ENCODE results near the gene NOC2L. TPM values are rescaled to one million over a fixed set of nuclear protein-coding genes. Genes with fewer than 3 reads are reported as not detected.
A peak's percentile ranks its signal among the peaks of the same experiment; 100 is the strongest.

NOC2L gene
- total RNA-seq, 1 experiment from 2014 or later = 130 TPM

DNA sequence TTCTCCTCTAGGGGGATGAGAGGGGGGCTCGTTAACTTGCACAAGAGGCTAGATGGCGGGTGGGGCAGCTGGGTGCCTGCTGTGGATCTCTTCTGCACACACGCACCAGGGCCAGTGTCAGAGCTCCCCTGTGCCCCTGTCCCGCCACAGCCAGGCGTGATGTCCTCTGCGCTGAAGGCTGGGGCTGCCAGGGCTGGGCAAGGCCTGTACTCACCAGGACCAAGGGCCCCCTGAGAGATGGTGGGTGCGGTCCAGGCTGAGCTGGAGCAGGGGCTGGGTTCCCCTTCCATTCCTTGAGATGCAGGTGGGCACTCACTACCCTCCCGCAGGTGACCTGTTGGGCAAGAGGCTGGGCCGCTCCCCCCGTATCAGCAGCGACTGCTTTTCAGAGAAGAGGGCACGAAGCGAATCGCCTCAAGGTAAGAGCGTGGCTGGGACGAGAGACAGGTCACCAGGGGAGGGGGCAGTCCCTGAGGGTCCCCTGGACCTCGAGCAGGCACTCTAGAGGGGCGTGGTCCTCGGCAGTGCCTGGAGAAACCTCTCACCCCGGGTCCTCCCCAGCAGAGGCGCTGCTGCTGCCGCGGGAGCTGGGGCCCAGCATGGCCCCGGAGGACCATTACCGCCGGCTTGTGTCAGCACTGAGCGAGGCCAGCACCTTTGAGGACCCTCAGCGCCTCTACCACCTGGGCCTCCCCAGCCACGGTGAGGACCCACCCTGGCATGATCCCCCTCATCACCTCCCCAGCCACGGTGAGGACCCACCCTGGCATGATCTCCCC lies 20.2 kb downstream of the NOC2L start:
- Histone ChIP-seq H3K27me3 (ENCODE audit: insufficient read depth, low read length) (peaks cover 51% of the 10 kb centered on the region), H3K79me1 (ENCODE audit: insufficient read depth, low read depth, low read length, poor library complexity, severe bottlenecking) (no peaks in the 10 kb centered on the region), H3K79me2 (ENCODE audit: insufficient read depth, low read length) (no peaks in the 10 kb centered on the region), H3K23ac (ENCODE audit: insufficient read length, low read depth, low read length) (no peak overlapping the region), H3K4me2 (ENCODE audit: insufficient read depth, insufficient read length, low read length) (no peak overlapping the region), H3K56ac (ENCODE audit: insufficient read length, low read depth, low read length) (no peak overlapping the region), H4K5ac (ENCODE audit: insufficient read length, low read depth, low read length) (no peak overlapping the region), H2BK120ac (ENCODE audit: low read depth, low read length, poor library complexity, severe bottlenecking) (no peak overlapping the region), H4K8ac (replicated peaks; ENCODE audit: insufficient read length, low read depth, low read length) (no peak overlapping the region), H3K9me3 (ENCODE audit: control insufficient read depth, low read depth, low read length) (no peaks in the 10 kb centered on the region), H3K14ac (ENCODE audit: insufficient read depth, low read length) (no peak overlapping the region), H4K20me1 (ENCODE audit: control insufficient read depth, insufficient read depth, insufficient read length) (no peaks in the 10 kb centered on the region), H3K4ac (ENCODE audit: low read depth, low read length) (no peak overlapping the region), H3K4me1 (ENCODE audit: insufficient read depth, low read length) (no peaks in the 10 kb centered on the region), H2BK5ac (ENCODE audit: insufficient read length, low read length) (no peak overlapping the region), H2AK5ac (ENCODE audit: insufficient read length, low read length) (no peak overlapping the region), H3K27ac (ENCODE audit: insufficient read length, low read depth, low read length) (no peak overlapping the region), H3T11ph (ENCODE audit: low read length) (no peak overlapping the region), H2AFZ (ENCODE audit: low read length) (no peak overlapping the region), H2BK20ac (ENCODE audit: low read depth, low read length, poor library complexity, severe bottlenecking) (no peak overlapping the region), H2BK15ac (ENCODE audit: low read depth, low read length) (no peak overlapping the region), H3K23me2 (ENCODE audit: insufficient read length, low read depth, low read length, poor library complexity, severe bottlenecking) (peaks cover 6% of the 10 kb centered on the region), H3K9ac (ENCODE audit: extremely low read depth, insufficient read length, low read length) (no peak overlapping the region), H4K91ac (ENCODE audit: insufficient read length, low read depth, low read length) (no peak overlapping the region), H3K18ac (ENCODE audit: insufficient read length, low read depth, low read length) (no peak overlapping the region), H2BK12ac (ENCODE audit: insufficient read length, low read depth, low read length) (no peak overlapping the region)
- DNase-seq = peak; percentile 79
- Mint-ChIP-seq H3K4me1 (peaks cover 9 to 40% of the 10 kb centered on the region in 2 experiments), H3K27me3 (ENCODE audit: low read depth) (peaks cover 72% of the 10 kb centered on the region), H3K36me3 (ENCODE audit: insufficient read depth in 1 of 3, low read depth in 3 of 3) (peaks cover 0 to 2% (median 0%) of the 10 kb centered on the region in 3 experiments; a peak in 1 of 7 replicates), H3K27ac (no peak overlapping the region), H3K4me3 (peak overlapping the region in 1 of 2 experiments; percentile 20; a peak in 1 of 5 replicates), H3K9me3 (no peaks in the 10 kb centered on the region)
- TF ChIP-seq, protein P1, sequence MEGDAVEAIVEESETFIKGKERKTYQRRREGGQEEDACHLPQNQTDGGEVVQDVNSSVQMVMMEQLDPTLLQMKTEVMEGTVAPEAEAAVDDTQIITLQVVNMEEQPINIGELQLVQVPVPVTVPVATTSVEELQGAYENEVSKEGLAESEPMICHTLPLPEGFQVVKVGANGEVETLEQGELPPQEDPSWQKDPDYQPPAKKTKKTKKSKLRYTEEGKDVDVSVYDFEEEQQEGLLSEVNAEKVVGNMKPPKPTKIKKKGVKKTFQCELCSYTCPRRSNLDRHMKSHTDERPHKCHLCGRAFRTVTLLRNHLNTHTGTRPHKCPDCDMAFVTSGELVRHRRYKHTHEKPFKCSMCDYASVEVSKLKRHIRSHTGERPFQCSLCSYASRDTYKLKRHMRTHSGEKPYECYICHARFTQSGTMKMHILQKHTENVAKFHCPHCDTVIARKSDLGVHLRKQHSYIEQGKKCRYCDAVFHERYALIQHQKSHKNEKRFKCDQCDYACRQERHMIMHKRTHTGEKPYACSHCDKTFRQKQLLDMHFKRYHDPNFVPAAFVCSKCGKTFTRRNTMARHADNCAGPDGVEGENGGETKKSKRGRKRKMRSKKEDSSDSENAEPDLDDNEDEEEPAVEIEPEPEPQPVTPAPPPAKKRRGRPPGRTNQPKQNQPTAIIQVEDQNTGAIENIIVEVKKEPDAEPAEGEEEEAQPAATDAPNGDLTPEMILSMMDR (conservative IDR thresholded peaks at IDR 0.05) = peak; percentile 51
- WGBS (ENCODE audit: extremely low coverage, insufficient read length, low lambda C conversion rate) = no CpG with 5 or more reads among the region's 30 CpGs

All from H9 (cell line).